ENCODE data around the gene COX14.
"Not testable (repeated sequence)": the region's sequence is repeated elsewhere in the genome, so short reads cannot be mapped to it uniquely, and the experiment has no call there.

Gene COX14

DNA sequence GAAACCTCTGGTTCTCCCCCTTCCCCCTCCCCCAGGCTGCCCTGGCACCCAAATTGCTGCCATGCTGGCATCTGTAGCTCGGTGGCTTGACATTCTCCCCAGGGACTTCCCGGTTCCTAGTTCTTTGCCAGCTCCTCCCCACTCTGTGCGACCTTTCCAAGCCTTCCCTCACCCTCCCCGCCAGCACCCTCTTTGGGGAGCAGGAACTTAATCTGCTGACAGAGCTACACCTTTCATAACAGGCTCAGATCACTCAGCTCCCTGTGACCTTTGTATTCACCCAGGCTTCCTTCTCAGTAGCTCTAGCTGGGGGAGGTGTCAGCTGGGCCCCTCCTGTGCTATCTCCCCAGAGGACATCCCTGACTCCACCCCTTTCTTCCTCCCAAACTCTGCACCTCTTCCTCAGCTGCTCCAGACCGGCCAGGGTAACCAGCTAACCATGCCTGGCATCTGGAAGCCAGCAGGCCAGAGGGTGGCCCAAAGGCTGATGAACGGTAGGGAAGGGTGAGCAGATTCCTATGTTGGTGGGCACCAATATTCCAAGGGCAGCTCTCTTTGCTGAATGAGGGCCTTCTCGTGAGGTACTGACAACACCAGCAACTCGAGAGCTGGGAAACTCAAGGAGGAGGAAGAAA lies 1.8 kb upstream of the COX14 start:
- DNase-seq, result no peak

DNA sequence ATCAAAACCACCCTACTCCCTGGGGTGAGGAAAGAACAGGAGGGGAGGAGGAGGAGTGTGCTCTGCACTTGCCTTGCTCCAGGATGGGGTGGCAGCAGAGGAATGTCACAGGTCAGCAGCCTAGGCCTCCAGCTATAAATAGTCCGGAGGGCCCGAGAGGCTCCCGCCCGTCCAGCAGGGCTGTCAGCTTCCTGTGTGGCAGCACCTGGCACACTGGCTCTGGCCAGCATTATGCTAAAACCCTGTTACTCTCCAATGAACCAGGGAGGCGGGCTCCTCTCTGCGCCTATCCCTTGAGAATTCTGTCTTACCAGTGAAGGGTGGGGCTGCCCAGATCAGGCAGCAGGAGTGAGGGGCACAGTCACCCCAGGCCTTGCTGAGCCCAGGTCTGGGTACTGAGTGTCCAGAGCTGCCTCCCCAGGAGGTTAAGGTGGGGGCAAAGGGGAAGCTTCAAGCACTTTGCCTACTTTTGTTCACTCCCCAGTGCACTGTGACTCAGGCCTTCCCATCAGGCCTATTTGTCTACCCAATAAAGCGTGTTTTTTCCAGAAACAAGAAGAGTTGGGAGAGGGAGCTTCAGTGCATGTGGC lies 1.2 kb upstream of the COX14 start:
- no peak for DNase-seq

DNA sequence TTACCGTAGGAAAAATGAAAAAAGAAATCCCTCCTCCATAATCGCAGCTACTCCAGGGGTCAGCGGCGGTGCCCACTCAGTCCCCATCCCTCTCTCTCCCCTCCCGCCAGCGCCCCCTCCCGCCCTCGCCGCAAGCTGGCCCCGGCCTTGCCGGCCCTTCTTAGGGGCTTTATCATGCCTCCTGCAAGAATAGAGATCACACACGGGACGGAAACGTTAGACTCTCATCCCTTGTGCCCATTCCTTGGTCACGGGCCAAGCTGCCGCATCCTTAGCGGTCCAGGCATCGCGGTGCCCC lies 692 bp upstream of the COX14 start:
- no peak for DNase-seq

DNA sequence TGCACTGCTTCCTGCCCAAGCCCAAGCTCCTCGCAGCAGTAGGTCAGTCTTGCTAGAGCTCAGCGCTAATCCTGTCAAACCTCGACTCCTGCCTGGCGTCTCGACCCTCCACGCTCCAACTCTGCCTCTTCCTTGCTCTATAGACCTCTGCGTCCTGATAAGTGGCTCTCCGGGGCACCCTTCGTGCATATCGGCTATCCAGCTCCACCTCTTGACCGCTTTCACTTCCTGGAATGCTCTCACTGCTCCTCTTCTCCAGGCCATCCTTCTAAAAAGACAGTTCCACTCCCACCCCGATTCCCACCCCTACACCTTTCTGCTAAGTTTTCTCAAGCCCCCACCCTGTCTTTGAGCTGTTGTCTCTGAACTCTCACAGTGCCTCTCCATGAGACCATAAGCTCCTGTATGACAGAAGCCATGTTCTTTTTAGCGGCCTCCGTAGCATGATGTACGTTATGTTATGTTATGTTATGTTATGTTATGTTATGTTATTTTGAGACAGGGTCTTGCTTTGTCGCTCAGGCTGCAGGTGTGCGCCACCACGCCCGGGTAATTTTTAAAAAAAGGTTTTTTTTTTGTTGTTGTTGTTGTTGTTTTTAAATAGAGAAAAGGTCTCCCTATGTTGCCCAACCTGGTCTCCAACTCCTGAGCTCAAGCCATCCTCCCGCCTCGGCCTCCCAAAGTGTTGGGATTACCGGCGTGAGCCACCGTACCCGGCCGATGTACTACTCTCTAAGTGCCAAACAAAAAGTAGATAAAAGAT lies 601 bp downstream of the COX14 start:
- DNase-seq, result no peak

DNA sequence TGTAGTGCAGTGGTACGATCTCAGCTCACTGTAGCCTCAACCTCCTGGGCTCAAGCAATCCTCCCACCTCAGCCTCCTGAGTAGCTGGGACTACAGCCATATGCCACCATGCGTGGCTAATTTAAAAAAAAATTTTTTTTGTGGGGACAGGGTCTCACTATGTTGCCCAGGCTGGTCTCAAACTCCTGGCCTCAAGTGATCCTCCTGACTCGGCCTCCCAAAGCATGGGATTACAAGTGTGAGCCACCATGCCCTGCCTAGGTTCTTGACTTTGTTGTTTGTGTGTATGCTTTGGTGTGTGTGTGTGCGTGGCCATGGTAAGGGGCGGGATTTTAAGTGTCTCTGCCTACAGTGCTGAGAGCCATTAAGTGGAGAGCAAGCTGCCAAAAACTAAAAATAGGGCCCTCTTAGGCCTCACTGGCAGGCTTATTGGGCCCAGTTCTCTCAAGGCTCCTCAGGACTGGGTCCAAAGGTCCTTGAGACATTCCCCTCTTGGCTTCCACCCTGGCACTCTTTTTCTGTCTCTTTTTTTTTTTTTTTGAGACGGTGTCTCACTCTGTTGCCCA lies 5.1 kb downstream of the COX14 start:
- DNase-seq, result no peak

DNA sequence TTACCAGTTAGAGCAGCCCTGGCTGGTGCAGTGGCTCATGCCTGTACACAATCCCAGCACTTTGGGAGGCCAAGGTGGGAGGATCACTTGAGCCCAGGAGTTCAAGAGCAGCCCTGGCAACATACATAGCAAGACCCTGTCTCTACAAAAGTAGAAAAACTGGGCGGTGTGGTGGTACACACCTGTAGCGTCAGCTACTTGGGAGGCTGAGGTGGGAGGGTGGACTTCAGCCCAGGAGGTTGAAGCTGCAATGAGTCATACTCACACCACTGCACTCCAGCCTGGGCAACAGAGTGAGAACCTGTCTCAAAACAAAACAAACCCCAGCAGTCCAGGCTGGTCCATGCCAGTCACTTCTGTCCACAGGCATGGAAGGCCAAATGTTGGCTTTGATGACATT lies 7.4 kb downstream of the COX14 start:
- DNase-seq, result no peak

DNA sequence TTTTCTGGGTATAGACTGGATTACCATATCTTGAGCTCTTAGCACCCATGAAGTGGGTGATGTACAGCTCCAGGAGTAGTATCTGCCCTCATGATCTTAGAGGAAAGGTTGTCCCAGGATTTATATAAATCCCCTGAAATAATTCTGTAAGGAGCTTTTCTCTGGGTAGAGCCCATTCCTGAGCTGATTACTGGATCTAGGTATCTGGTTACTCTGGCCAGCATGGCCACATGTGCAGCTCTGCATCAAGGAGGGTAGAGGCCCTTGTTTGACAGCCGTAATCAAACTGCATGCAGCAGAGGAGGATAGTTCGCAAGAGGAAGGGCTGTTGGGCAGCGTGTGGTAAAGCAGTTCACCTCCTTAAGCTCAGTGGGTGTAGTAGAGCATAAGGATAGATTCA lies 8.5 kb downstream of the COX14 start:
- no peak for DNase-seq

DNA sequence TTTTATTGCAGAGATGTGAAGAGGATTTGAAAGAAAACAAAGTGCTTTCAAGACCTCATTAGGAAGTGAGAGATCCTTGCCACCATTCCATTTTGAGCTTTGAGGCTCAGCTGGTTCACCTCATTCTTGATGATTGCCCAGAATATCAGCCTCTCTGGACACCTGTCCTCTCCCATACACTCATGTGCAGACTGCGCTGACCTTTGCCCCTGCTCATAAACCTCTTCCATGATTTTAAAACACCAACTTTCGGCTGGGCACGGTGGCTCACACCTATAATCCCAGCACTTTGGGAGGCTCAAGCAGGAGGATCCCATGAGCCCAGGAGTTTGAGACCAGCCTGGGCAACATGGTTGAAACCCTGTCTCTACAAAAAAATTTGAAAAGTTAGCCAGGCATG lies 8.9 kb downstream of the COX14 start:
- DNase-seq, result no peak

DNA sequence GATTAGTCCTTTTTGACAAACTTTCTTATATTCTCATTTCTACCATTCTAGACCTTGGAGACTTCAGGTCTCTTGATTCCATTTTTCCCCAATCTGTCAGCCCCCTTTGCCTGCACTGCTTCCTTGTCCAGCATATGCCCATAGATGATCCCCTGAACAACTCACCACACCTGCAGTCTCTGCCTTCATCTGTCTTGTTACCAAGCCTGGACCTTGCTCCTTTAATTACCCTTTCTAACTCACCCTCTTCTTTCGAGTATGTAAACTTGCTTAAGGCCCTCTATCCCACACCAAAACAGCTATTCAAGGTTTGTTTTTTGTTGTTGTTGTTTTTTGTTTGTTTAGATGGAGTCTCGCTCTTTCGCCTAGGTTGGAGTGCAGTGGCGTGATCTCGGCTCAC lies 9.6 kb downstream of the COX14 start:
- no peak for DNase-seq

DNA sequence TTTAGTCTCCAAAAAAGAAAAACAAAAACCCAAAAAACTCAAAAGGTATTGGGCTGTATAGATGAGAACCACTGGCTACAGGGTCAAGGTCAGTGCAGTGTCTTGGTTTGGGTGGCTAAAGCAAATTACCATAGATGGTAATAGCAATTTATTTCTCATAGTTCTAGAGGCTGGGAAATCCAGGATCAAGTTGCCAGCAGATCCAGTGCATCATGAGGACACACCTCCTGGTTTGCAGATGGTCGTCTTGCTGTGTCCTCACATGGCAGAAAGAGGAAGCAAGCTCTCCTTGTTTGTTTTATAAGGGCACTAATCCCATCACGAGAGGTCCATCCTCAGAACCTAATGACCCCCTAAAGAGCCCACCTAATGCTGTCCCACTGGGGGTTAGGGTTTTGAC lies 11.2 kb downstream of the COX14 start:
- no peak for DNase-seq

DNA sequence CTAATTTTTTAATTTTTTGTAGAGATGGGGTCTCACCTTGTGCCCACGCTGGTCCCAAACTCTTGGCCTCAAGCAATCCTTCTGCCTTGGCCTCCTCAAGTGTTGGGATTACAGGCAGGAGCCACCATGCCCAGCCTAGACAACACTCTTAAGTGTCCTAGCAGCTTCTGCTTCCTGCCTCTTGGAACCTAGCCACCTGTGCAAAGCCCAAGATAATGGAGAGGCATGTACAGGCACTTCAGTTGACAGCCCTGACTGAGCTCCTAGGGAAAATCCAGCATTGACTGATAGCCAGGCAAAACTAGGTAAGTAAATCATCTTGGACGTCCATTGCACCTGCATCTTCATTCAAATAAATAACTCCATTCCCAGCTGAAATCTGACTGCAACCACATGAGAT lies 15.5 kb downstream of the COX14 start:
- DNase-seq, result no peak

DNA sequence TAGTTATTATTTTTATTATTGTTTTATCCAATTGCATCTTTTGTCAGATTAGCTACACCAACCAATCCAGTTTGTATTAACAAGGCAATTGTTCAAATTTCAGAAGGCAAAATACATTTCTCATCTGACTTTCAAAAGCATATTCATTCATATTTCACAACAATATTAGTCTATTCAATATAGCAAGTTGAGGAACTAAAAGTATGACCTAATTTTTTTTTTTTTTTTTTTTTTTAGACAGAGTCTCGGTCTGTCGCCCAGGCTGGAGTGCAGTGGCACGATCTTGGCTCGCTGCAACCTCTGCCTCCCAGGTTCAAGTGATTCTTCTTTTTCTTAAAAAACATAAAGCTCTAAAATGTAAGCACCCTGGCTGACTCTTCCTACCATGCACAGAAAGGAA lies 17.3 kb downstream of the COX14 start:
- DNase-seq, result no peak

DNA sequence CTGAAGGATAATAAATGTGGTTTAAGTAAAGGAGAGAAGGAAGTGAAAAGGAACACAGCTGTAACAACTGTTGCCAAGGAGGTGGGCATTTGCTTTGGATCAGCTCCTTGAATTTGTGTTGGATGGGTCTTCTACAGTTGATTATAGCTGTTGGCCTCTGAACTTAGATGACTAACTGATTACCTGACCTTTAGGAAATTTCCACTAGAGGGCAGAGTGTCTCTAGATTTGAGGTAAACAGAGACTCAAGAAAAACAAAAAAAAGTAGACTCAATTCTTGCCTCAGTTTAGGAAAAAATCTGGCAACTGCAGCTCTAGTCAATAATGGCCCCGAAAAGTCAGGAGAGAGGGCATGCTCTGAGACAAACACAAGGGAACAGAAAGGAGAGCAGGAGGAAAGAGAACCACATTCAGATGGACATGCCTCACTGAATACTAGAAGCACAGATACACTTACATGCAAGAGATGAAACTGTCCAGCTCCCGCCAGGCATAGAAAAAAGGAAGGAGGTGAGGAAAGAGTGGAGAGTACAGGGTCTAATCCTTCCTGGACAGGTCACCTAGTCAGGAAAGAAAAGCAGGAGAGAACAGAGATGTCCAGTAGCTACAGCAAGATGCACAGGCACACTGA lies 20.6 kb downstream of the COX14 start:
- peak; percentile 38 for DNase-seq

DNA sequence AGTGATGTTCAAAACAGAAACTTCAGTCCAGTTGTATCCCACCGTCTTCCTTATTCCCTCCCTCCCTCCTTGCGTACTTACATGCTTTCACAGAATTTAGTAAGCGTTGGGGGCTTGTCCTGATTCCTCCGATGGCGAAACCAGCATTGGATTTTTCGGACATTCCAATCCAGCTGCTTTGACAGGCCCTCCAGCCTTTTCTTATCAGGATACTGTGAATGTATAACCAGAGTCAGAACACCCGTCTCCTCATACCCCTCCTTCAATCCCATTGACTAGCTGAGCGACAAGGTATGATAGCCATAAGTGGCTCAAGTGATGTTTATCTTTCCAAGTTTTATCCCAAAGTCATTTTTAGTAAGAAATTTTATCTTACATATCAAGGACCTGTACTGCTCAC lies 31.0 kb downstream of the COX14 start:
- DNase-seq, result no peak

DNA sequence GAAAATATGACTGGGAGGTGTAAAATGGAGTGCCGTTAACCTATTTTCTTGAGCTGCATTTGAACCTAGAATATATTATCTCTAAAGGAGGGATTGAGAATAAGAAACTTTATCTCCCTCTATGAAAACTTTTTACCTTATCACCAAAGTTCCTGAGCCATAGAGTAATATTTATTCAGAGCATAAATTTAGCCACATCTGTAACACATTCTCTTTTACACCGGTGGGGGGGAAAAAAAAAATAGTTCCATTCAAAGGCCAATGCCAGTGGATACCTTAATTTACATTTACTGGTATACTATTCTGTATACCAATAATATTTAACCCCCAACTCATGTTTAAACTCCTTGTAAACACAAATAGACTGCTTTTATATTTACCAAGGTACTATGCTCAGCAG lies 33.4 kb downstream of the COX14 start:
- DNase-seq, result no peak

DNA sequence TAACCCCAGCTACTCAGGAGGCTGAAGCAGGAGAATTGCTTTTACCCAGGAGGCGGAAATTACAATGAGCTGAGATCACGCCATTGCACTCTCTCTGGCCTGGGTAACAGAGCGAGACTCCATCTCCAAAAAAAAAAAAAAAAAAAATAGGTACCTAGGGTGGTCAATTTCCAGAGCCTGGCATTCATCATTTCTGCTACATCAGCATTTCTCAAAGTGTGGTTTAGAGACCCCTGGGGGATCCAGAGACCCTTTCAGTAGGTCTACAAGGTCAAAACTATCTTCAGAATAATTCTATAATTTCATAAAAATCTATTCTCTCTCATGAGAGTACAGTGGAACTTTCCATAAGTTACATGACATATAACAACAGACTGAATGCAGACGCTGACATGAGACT lies 35.2 kb downstream of the COX14 start:
- DNase-seq, result no peak

DNA sequence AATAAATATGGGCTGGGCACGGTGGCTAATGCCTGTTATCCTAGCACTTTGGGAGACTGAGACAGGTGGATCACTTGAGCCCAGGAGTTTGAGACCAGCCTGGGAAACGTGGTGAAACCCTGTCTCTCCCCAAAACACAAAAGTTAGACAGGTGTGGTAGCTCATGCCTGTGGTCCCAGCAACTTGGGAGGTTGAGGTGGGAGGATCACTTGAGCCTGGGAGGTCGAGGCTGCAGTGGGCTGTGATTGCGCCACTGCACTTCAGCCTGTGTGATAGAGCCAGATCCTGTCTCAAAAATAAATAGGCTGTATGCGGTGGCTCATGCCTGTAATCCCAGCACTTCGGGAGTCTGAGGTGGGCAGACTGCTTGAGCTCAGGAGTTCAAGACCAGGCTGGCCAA lies 36.0 kb downstream of the COX14 start:
- not testable (repeated sequence) for DNase-seq

DNA sequence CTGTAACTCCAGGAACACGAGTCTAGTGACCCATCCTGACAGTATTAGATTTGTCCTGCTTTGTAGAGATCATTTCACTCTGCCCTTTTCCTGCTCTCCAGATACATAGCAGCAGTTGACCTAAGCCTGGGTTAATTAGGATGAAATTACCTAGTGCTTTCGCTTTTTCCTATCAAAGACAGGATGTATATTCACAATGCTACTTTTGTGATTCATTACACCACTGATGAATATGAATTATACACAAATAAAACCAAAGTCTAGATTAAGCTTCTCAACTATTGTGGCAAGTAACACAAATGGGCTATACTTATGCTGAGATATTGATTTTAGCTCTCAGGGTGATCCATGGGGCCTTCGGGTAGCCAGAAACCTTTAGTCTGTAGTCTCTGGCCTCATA lies 37.3 kb downstream of the COX14 start:
- DNase-seq, result no peak

DNA sequence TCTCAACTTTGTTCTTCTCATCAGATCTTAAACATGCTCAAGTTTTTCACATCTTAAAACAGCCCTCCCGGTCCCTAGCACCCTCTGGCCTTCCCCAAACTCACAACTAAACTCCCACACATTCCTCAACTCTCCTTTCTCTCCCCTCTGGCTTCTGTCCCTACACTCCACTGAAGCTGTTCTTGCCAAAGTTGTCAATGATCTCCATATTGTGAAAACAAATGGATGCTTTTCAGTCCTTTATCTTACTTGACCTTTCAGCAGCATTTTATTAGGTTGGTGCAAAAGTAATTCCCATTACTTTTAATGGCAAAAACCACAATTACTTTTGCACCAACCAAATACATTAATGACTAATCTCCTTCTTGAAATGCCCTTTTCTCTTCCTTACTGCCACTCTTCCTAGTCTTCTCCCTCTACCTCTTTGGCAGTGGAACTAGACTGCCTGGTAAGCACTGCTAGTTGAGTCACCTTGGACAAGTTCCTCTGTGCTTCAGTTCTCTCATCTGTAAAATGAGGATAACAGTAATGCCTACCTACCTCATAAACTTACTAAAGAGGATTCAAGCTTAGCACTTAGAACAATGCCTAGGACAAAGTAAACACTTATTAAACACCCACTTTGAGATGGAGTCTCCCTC lies 39.1 kb downstream of the COX14 start:
- no peak for DNase-seq

DNA sequence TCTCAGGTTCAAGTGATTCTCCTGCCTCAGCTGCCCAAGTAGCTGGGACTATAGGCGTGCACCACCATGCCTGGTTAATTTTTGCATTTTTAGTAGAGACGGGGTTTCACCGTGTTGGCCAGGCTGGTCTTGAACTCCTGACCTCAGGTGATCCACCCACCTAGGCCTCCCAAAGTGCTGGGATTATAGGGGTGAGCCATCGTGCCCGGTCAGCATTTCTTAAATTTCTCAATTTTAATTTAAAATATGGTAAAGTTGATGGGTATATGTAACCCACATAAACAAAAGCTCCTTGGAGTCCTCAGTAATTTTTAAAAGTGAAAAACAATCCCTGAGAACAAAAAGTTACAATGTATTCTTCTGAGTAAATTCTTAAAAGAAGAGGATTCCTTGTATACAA lies 42.9 kb downstream of the COX14 start:
- DNase-seq, result not testable (repeated sequence)

DNA sequence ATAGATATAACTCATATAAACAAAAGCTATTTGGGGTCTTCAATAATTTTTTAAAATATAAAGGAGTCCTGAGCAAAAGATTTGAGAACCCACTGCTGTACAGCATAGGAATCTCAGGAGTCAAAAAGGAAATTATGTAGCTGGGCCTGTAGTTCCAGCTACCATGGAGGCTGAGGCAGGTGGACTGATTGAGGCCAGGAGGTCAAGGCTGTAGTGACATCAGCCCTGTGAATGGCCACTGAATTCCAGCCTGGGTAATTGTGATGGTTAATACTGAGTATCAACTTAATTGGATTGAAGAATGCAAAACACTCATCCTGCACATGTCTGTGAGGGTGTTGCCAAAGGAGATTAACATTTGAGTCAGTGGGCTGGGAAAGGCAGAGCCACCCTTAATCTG lies 44.6 kb downstream of the COX14 start:
- DNase-seq, result no peak

DNA sequence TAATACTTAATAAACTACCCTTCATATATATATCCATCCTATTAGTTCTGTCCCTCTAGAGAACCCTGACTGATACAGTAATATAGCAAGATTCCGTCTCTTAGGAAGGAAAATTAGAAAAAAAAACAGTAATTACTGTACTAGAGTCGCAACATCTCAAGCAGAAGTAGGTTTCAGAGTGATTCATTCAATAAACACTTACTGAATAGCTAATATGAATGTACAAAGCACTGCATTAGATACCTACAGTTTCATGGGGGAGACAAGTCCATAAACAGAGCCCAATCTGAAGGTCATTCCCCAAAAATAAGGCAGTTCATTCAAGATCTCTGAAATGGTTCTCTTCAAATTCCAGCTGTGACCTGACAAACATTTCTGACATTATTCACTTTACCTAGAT lies 45.2 kb downstream of the COX14 start:
- DNase-seq, result no peak

DNA sequence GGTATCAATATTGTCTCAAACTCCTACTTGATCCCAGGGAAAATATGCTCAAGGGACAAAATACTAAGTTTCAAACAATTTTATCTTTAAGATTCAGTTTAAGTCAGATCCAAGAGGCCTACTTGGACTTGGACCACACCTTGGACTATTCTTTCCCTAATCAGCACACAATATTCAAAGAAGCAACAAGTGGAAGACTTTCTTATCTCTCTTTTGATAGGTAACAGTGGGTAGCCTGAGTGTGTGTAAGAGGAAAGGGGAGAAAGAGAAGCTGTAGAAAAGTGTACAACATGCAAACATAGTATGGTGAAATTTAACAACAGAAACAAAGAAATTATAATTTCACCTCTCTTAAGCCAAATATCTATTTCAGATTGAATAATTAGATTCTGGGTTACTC lies 48.6 kb downstream of the COX14 start:
- no peak for DNase-seq

DNA sequence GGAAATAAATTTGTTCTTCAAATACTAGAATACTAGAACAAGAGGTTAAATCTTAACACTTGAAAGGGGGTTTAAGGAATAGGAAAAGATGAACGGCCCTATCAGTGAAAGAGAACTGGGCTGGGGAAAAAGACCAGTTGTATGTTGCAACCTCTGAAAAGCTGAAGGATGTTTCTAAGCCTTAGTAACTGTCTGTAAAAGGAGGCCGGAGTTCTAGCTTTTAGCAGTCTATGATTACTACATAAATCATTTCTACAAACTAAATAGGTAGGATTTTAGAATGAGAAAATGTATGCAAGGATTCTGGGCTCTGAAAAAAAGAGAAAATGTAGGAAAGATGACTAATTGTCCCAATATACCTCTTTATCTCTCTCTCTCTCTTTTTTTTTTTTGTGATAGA lies 50.2 kb downstream of the COX14 start:
- DNase-seq, result no peak
